Activated B cell treated with CpG ODN at 0.5 μM for 24 hours (primary cell): ENCODE results near the gene STKLD1. TPM values are rescaled to one million over a fixed set of nuclear protein-coding genes. Genes with fewer than 3 reads are reported as not detected.

ENCODE experiments used
- ATAC-seq: fragments of 200-7000 bp; cut with Tn5 transposase; one replicate; pipeline ENCODE4 v1.10.0; 2021; ENCODE audit warnings: low read depth, mild to moderate bottlenecking, moderate library complexity
- CTCF ChIA-PET: fragments of 350-600 bp; sonication (Branson Sonifier 250); formaldehyde crosslinking; loops from one replicate; lab custom pipeline; 2021; ENCODE audit warnings: antibody characterized with exemption; lab: Charles Lee
- POLR2A ChIA-PET: fragments of 350-600 bp; sonication (Branson Sonifier 250); formaldehyde crosslinking; loops from one replicate; lab custom pipeline; 2021; ENCODE audit warnings: antibody characterized with exemption; lab: Charles Lee
- DNase-seq: peaks from one replicate; pipeline ENCODE4 v3.0.0; 2022
- H3K27ac Mint-ChIP-seq: one replicate; pipeline ENCODE4 v1.8.0; 2020; ENCODE audit warnings: mixed read lengths
- H3K27me3 Mint-ChIP-seq: one replicate; pipeline ENCODE4 v1.8.0; 2021; ENCODE audit warnings: mixed read lengths
- H3K36me3 Mint-ChIP-seq: one replicate; pipeline ENCODE4 v1.8.0; 2021; ENCODE audit warnings: low read depth, mixed read lengths
- H3K4me1 Mint-ChIP-seq: one replicate; pipeline ENCODE4 v1.8.0; 2021; ENCODE audit warnings: mixed read lengths
- H3K4me3 Mint-ChIP-seq: one replicate; pipeline ENCODE4 v1.8.0; 2020; ENCODE audit warnings: mild to moderate bottlenecking, mixed read lengths
- H3K9me3 Mint-ChIP-seq: one replicate; pipeline ENCODE4 v1.8.0; 2020; ENCODE audit warnings: mixed read lengths
- intact Hi-C: fragments of 100-400 bp; cut with micrococcal nuclease; formaldehyde crosslinking; loops from one replicate; pipeline ENCODE4 v1.15.1; 2024
- total RNA-seq: library from RNA; stranded (reverse); gene quantifications from 2 replicates; pipeline ENCODE4 v1.2.3, GENCODE V29; 2022
- TF ChIP-seq, protein P1 (sequence below): fragments of 200-600 bp; IDR thresholded peaks from one replicate; pipeline ENCODE4 v1.8.0; 2022; ENCODE audit warnings: antibody characterized with exemption, mild to moderate bottlenecking

The STKLD1 gene
- total RNA-seq, 1 donor from 2014 or later = 0.44 TPM

DNA sequence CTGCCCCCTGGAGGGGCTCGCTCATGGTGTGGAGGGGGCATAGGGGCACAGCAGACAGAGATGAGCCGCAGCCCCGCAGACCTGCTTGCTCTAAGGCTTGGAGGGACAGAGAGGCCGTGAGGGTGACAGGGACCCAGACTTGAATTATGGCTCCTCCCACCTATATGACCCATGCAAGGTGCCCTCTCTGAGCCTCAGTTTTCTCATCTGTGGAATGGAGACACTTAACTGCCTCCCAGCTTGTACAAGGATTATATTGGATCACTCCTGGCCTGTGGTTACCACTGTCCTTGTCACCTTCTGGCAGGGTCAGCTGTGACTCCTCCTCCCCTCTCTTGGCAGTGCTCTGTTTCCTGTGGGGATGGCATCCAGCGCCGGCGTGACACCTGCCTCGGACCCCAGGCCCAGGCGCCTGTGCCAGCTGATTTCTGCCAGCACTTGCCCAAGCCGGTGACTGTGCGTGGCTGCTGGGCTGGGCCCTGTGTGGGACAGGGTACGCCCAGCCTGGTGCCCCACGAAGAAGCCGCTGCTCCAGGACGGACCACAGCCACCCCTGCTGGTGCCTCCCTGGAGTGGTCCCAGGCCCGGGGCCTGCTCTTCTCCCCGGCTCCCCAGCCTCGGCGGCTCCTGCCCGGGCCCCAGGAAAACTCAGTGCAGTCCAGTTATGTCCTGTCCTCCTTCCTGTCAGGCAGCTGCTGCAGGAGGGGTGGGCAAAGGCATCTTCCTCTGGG is 78.9 kb downstream of the STKLD1 start:
- no peaks in the 10 kb centered on the region for H3K36me3 Mint-ChIP-seq
- TF ChIP-seq, protein P1, sequence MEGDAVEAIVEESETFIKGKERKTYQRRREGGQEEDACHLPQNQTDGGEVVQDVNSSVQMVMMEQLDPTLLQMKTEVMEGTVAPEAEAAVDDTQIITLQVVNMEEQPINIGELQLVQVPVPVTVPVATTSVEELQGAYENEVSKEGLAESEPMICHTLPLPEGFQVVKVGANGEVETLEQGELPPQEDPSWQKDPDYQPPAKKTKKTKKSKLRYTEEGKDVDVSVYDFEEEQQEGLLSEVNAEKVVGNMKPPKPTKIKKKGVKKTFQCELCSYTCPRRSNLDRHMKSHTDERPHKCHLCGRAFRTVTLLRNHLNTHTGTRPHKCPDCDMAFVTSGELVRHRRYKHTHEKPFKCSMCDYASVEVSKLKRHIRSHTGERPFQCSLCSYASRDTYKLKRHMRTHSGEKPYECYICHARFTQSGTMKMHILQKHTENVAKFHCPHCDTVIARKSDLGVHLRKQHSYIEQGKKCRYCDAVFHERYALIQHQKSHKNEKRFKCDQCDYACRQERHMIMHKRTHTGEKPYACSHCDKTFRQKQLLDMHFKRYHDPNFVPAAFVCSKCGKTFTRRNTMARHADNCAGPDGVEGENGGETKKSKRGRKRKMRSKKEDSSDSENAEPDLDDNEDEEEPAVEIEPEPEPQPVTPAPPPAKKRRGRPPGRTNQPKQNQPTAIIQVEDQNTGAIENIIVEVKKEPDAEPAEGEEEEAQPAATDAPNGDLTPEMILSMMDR = no peak
- DNase-seq (no peak), ATAC-seq (no peak)
- peaks cover 4% of the 10 kb centered on the region for H3K4me1 Mint-ChIP-seq
- POLR2A ChIA-PET = no interaction called here
- CTCF ChIA-PET = no interaction called here
- H3K27ac Mint-ChIP-seq = no peak overlapping the region
- no peak overlapping the region for H3K4me3 Mint-ChIP-seq
- intact Hi-C loops = no loop called here
- no peaks in the 10 kb centered on the region for H3K27me3 Mint-ChIP-seq
- H3K9me3 Mint-ChIP-seq = no peaks in the 10 kb centered on the region

Other genes with a start within 250 kb of the STKLD1 start
- gene GBGT1, start 212.5 kb upstream of the STKLD1 start, total RNA-seq = 42.2 and 49.5 TPM in 2 replicates
- not detected in 2 replicates for gene OBP2B, start 167.1 kb upstream of the STKLD1 start, total RNA-seq
- gene ABO, start 101.2 kb upstream of the STKLD1 start, total RNA-seq = not detected in 2 replicates
- gene SURF6, start 40.2 kb upstream of the STKLD1 start, total RNA-seq = 22.4 and 23.9 TPM in 2 replicates
- gene MED22, start 28.2 kb upstream of the STKLD1 start, total RNA-seq = 40.7 and 45.7 TPM in 2 replicates
- 3,786 and 4,134 TPM in 2 replicates for gene RPL7A, start 28.1 kb upstream of the STKLD1 start, total RNA-seq
- 33.6 and 38.9 TPM in 2 replicates for gene SURF1, start 19.9 kb upstream of the STKLD1 start, total RNA-seq
- gene SURF2, start 19.8 kb upstream of the STKLD1 start, total RNA-seq = 17.3 and 17.8 TPM in 2 replicates
- gene SURF4, start 306 bp upstream of the STKLD1 start, total RNA-seq = 57.0 and 58.2 TPM in 2 replicates
- 31.6 and 33.3 TPM in 2 replicates for gene REXO4, start 41.6 kb downstream of the STKLD1 start, total RNA-seq
- 1.9 TPM in 2 replicates for gene ADAMTS13, start 46.0 kb downstream of the STKLD1 start, total RNA-seq
- gene CACFD1, start 83.6 kb downstream of the STKLD1 start, total RNA-seq = 13.8 and 15.0 TPM in 2 replicates
- 32.9 and 37.4 TPM in 2 replicates for gene SLC2A6, start 102.7 kb downstream of the STKLD1 start, total RNA-seq
- not detected in 2 replicates for gene MYMK, start 148.6 kb downstream of the STKLD1 start, total RNA-seq
- not detected in 2 replicates for gene ADAMTSL2, start 158.3 kb downstream of the STKLD1 start, total RNA-seq
- gene FAM163B, start 233.0 kb downstream of the STKLD1 start, total RNA-seq = not detected in 2 replicates